Smooth muscle cell (in vitro differentiated cells): ENCODE measurements around the gene SLC25A2. TPM values are rescaled to one million over a fixed set of nuclear protein-coding genes. Genes with fewer than 3 reads are reported as not detected.
"Not testable (repeated sequence)": the region's sequence is repeated elsewhere in the genome, so short reads cannot be mapped to it uniquely, and the experiment has no call there.

ENCODE experiments used
- DNase-seq: peaks from one replicate; lab custom pipeline; 2025; ENCODE audit not compliant: unreplicated experiment; lab: John Stamatoyannopoulos, UW
- H2AFZ ChIP-seq: fragments of 200-600 bp; sonication (generic); 2 replicates; pipeline ENCODE4 v1.6.0; 2016; ENCODE audit warnings: antibody characterized with exemption, low read depth, mild to moderate bottlenecking
- H3F3A ChIP-seq: fragments of 200-600 bp; sonication (generic); 2 replicates; pipeline ENCODE4 v1.6.0; 2017; ENCODE audit warnings: antibody characterized with exemption, low read depth
- H3K27ac ChIP-seq: fragments of 200-600 bp; sonication (generic); 2 replicates; pipeline ENCODE4 v1.5.1; 2016; ENCODE audit warnings: low read depth, mild to moderate bottlenecking
- H3K27me3 ChIP-seq: fragments of 200-600 bp; sonication (generic); 2 replicates; pipeline ENCODE4 v1.6.1; 2016; ENCODE audit warnings: low read depth, mild to moderate bottlenecking
- H3K36me3 ChIP-seq: fragments of 200-600 bp; sonication (generic); 2 replicates; pipeline ENCODE4 v1.5.1; 2016; ENCODE audit warnings: low read depth
- H3K4me1 ChIP-seq: fragments of 200-600 bp; sonication (generic); 2 replicates; pipeline ENCODE4 v1.5.1; 2016; ENCODE audit warnings: low read depth
- H3K4me2 ChIP-seq: fragments of 200-600 bp; sonication (generic); 2 replicates; pipeline ENCODE4 v1.6.0; 2016; ENCODE audit warnings: mild to moderate bottlenecking
- H3K4me3 ChIP-seq: fragments of 200-600 bp; sonication (generic); 2 replicates; pipeline ENCODE4 v1.5.1; 2016; ENCODE audit warnings: mild to moderate bottlenecking
- H3K79me2 ChIP-seq: fragments of 200-600 bp; sonication (generic); 2 replicates; pipeline ENCODE4 v1.6.0; 2016; ENCODE audit warnings: low read depth, mild to moderate bottlenecking
- H3K9ac ChIP-seq: fragments of 200-600 bp; sonication (generic); 2 replicates; pipeline ENCODE4 v1.6.0; 2016; ENCODE audit warnings: low read depth
- H3K9me3 ChIP-seq: fragments of 200-600 bp; sonication (generic); replicated peaks from 2 replicates; pipeline ENCODE4 v1.5.1; 2016; ENCODE audit warnings: low read depth
- H4K20me1 ChIP-seq: fragments of 200-600 bp; sonication (generic); 2 replicates; pipeline ENCODE4 v1.6.0; 2016; ENCODE audit warnings: low read depth
- WGBS: methylation state at CpG from one replicate; pipeline ENCODE4 v1.1.7; 2016; ENCODE audit warnings: low lambda C conversion rate; 5-methylcytosine and 5-hydroxymethylcytosine counted together
- polyA plus RNA-seq: library from polyadenylated mRNA; unstranded; fragments of >200 nt; fragmentation: Nextera tagmentation; extraction: Ambion mirVana; gene quantifications from 2 replicates; pipeline ENCODE4 v1.2.1, GENCODE V29; 2016
- total RNA-seq: library from RNA; depleted of rRNA; stranded (reverse); fragments of >200 nt; gene quantifications from 2 replicates; pipeline ENCODE4 v1.2.3, GENCODE V29; 2014
- TF ChIP-seq, protein P1 (sequence below): fragments of 200-600 bp; sonication (generic); IDR thresholded peaks from 2 replicates; pipeline ENCODE4 v1.5.1; 2017; ENCODE audit warnings: borderline replicate concordance, mild to moderate bottlenecking, antibody characterized with exemption; ENCODE audit not compliant: insufficient read depth, poor library complexity, severe bottlenecking

SLC25A2 gene
- not detected in 2 replicates for total RNA-seq
- 0.15 TPM in 1 of 2 replicates, not detected in the other for polyA plus RNA-seq

- peaks cover 12% of the 10 kb centered on the region for H3K36me3 ChIP-seq
- no peak for DNase-seq
- no peaks in the 10 kb centered on the region for H4K20me1 ChIP-seq
- 99% methylated on average over 30 of the region's 36 CpGs for WGBS
- TF ChIP-seq, protein P1, sequence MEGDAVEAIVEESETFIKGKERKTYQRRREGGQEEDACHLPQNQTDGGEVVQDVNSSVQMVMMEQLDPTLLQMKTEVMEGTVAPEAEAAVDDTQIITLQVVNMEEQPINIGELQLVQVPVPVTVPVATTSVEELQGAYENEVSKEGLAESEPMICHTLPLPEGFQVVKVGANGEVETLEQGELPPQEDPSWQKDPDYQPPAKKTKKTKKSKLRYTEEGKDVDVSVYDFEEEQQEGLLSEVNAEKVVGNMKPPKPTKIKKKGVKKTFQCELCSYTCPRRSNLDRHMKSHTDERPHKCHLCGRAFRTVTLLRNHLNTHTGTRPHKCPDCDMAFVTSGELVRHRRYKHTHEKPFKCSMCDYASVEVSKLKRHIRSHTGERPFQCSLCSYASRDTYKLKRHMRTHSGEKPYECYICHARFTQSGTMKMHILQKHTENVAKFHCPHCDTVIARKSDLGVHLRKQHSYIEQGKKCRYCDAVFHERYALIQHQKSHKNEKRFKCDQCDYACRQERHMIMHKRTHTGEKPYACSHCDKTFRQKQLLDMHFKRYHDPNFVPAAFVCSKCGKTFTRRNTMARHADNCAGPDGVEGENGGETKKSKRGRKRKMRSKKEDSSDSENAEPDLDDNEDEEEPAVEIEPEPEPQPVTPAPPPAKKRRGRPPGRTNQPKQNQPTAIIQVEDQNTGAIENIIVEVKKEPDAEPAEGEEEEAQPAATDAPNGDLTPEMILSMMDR = no peak
- H3K27me3 ChIP-seq = no peaks in the 10 kb centered on the region
- H2AFZ ChIP-seq = no peak within 1 kb of the TSS
- H3K4me1 ChIP-seq = no peaks in the 10 kb centered on the region
- no peaks in the 10 kb centered on the region for H3F3A ChIP-seq
- H3K4me2 ChIP-seq = no peak within 1 kb of the TSS
- no peak within 1 kb of the TSS for H3K27ac ChIP-seq
- H3K79me2 ChIP-seq = no peaks in the 10 kb centered on the region
- H3K9ac ChIP-seq = no peak within 1 kb of the TSS
- H3K9me3 ChIP-seq = peaks cover 3% of the 10 kb centered on the region
- H3K4me3 ChIP-seq = no peak within 1 kb of the TSS
Observed at GRCh38 chr5:141303756-141304155, at the start of gene SLC25A2. Gene SLC25A2 (minus strand): TSS chr5:141304049. CDS start chr5:141303865, 184 bp downstream.

DNA sequence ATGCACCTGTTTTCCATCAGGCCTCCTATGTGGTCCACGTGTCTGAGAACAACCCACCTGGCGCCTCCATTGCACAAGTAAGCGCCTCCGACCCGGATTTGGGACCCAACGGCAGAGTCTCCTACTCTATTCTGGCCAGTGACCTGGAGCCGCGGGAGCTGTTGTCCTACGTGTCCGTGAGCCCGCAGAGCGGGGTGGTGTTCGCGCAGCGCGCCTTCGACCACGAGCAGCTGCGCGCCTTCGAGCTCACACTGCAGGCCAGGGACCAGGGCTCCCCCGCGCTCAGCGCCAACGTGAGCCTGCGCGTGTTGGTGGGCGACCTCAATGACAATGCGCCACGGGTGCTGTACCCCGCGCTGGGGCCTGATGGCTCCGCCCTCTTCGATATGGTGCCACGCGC is 47.7 kb upstream of the SLC25A2 start:
- no peaks in the 10 kb centered on the region for H3F3A ChIP-seq
- 97% methylated on average over 29 of the region's 36 CpGs for WGBS
- H3K36me3 ChIP-seq = no peaks in the 10 kb centered on the region
- no peaks in the 10 kb centered on the region for H4K20me1 ChIP-seq
- TF ChIP-seq, protein P1 = no peak
- no peaks in the 10 kb centered on the region for H3K79me2 ChIP-seq
- no peak overlapping the region for H3K4me3 ChIP-seq
- no peak overlapping the region for H3K9ac ChIP-seq
- no peaks in the 10 kb centered on the region for H3K27me3 ChIP-seq
- no peak overlapping the region for H2AFZ ChIP-seq
- H3K27ac ChIP-seq = no peak overlapping the region
- DNase-seq = no peak
- H3K9me3 ChIP-seq = peaks cover 6% of the 10 kb centered on the region
- no peaks in the 10 kb centered on the region for H3K4me1 ChIP-seq
- no peak overlapping the region for H3K4me2 ChIP-seq

GRCh38 chr5:141349917-141350619 is 46.2 kb upstream of the SLC25A2 start, which contains the start of gene PCDHGB1:
Gene PCDHGB1 (plus strand): TSS chr5:141350099. CDS start chr5:141350261, 162 bp downstream.
- Histone ChIP-seq H3K9me3 (peaks cover 6% of the 10 kb centered on the region), H4K20me1 (no peaks in the 10 kb centered on the region), H3K4me2 (no peak within 1 kb of the TSS), H2AFZ (peak within 1 kb of the TSS; percentile 33), H3F3A (no peaks in the 10 kb centered on the region), H3K9ac (no peak within 1 kb of the TSS), H3K27ac (no peak within 1 kb of the TSS), H3K36me3 (no peaks in the 10 kb centered on the region), H3K4me3 (no peak within 1 kb of the TSS), H3K4me1 (no peaks in the 10 kb centered on the region), H3K27me3 (no peaks in the 10 kb centered on the region), H3K79me2 (no peaks in the 10 kb centered on the region)
- WGBS = 65% methylated on average over 29 of the region's 29 CpGs
- no peak for DNase-seq
- TF ChIP-seq, protein P1 = peak; percentile 16

GRCh38 chr5:141346017-141346416 is 42.2 kb upstream of the SLC25A2 start:
- WGBS = 94% methylated on average over 22 of the region's 35 CpGs
- H4K20me1 ChIP-seq, H3K27ac ChIP-seq, H3K79me2 ChIP-seq, H3K9ac ChIP-seq, H3K36me3 ChIP-seq, H3K4me3 ChIP-seq, H2AFZ ChIP-seq, H3K27me3 ChIP-seq, H3F3A ChIP-seq, H3K9me3 ChIP-seq, H3K4me2 ChIP-seq, DNase-seq, H3K4me1 ChIP-seq: not testable (repeated sequence)
